ENCODE results near the gene AKAP13.

Gene AKAP13

GRCh38 chr15:85509973-85510372, 129.6 kb downstream of the AKAP13 start:
- H3K27ac ChIP-seq (replicated peaks; ENCODE audit: low read length), result no peak overlapping the region
- no peak overlapping the region for H4K8ac ChIP-seq (ENCODE audit: low read depth, low read length)
- H2BK5ac ChIP-seq (ENCODE audit: low read length), result no peak overlapping the region
- H3K9me3 ChIP-seq (replicated peaks in 1 of 2; ENCODE audit: control insufficient read depth in 2 of 2, insufficient read depth in 1 of 2, low read depth in 1 of 2, low read length in 2 of 2), result no peaks in the 10 kb centered on the region
- no peaks in the 10 kb centered on the region for H3K27me3 ChIP-seq (ENCODE audit: control insufficient read depth in 3 of 3, insufficient read depth in 3 of 3, low read depth in 1 of 3, low read length in 3 of 3)
- no peak overlapping the region for H3K4me2 ChIP-seq (ENCODE audit: insufficient read depth, low read length, poor library complexity, severe bottlenecking)
- no peak overlapping the region for H3K18ac ChIP-seq (ENCODE audit: low read length)
- H3K14ac ChIP-seq (ENCODE audit: low read length), result no peak overlapping the region
- no peaks in the 10 kb centered on the region for H3K36me3 ChIP-seq (replicated peaks in 1 of 2; ENCODE audit: control insufficient read depth in 2 of 2, insufficient read depth in 2 of 2, low read length in 2 of 2)
- no peak overlapping the region for H2AFZ ChIP-seq (ENCODE audit: low read length)
- no peak for DNase-seq (ENCODE audit: low spot score)
- H2AK5ac ChIP-seq (ENCODE audit: low read depth, low read length), result no peak overlapping the region
- WGBS, 2 donors (ENCODE audit: extremely low coverage in 2 of 2, insufficient read length in 2 of 2, insufficient replicate concordance in 1 of 2), result no CpG with 5 or more reads among the region's 3 CpGs
- H2BK12ac ChIP-seq (ENCODE audit: low read length), result no peak overlapping the region
- no peak overlapping the region for H3K23ac ChIP-seq (ENCODE audit: low read depth, low read length, poor library complexity)
- no peaks in the 10 kb centered on the region for H3K79me1 ChIP-seq (ENCODE audit: low read depth, low read length)
- H3K4me3 ChIP-seq (ENCODE audit: low read length in 2 of 2), result no peak overlapping the region
- peaks cover under 1 to 7% of the 10 kb centered on the region in 2 donors for H3K4me1 ChIP-seq (ENCODE audit: control insufficient read depth in 2 of 2, insufficient read depth in 1 of 2, low read depth in 1 of 2, low read length in 2 of 2)
- no peak overlapping the region for H2BK120ac ChIP-seq (ENCODE audit: low read depth, low read length)
- no peak overlapping the region for H3K4ac ChIP-seq (ENCODE audit: low read length)
- no peak overlapping the region for H3K9ac ChIP-seq (ENCODE audit: low read depth, low read length, poor library complexity)
- H2BK15ac ChIP-seq (ENCODE audit: low read length), result no peak overlapping the region
- H4K91ac ChIP-seq (ENCODE audit: low read depth, low read length, poor library complexity), result no peak overlapping the region

GRCh38 chr15:85514413-85514812, 134.0 kb downstream of the AKAP13 start:
- Histone ChIP-seq H3K79me1 (ENCODE audit: low read depth, low read length) (no peaks in the 10 kb centered on the region), H3K4ac (ENCODE audit: low read length) (no peak overlapping the region), H2AFZ (ENCODE audit: low read length) (no peak overlapping the region), H3K4me1 (ENCODE audit: control insufficient read depth in 2 of 2, insufficient read depth in 1 of 2, low read depth in 1 of 2, low read length in 2 of 2) (peaks cover 0 to 9% of the 10 kb centered on the region in 2 donors), H3K4me3 (ENCODE audit: low read length in 2 of 2) (no peak overlapping the region), H4K8ac (ENCODE audit: low read depth, low read length) (no peak overlapping the region), H4K91ac (ENCODE audit: low read depth, low read length, poor library complexity) (no peak overlapping the region), H2BK5ac (ENCODE audit: low read length) (no peak overlapping the region), H2BK12ac (ENCODE audit: low read length) (no peak overlapping the region), H3K27me3 (ENCODE audit: control insufficient read depth in 3 of 3, insufficient read depth in 3 of 3, low read depth in 1 of 3, low read length in 3 of 3) (no peaks in the 10 kb centered on the region), H3K27ac (replicated peaks; ENCODE audit: low read length) (no peak overlapping the region), H2BK15ac (ENCODE audit: low read length) (no peak overlapping the region), H3K9me3 (replicated peaks in 1 of 2; ENCODE audit: control insufficient read depth in 2 of 2, insufficient read depth in 1 of 2, low read depth in 1 of 2, low read length in 2 of 2) (peaks cover 0 to 3% of the 10 kb centered on the region in 2 donors), H3K4me2 (ENCODE audit: insufficient read depth, low read length, poor library complexity, severe bottlenecking) (no peak overlapping the region), H2BK120ac (ENCODE audit: low read depth, low read length) (no peak overlapping the region), H3K23ac (ENCODE audit: low read depth, low read length, poor library complexity) (no peak overlapping the region), H3K14ac (ENCODE audit: low read length) (no peak overlapping the region), H2AK5ac (ENCODE audit: low read depth, low read length) (no peak overlapping the region), H3K18ac (ENCODE audit: low read length) (no peak overlapping the region), H3K36me3 (replicated peaks in 1 of 2; ENCODE audit: control insufficient read depth in 2 of 2, insufficient read depth in 2 of 2, low read length in 2 of 2) (no peaks in the 10 kb centered on the region), H3K9ac (ENCODE audit: low read depth, low read length, poor library complexity) (no peak overlapping the region)
- DNase-seq (ENCODE audit: low spot score), result no peak
- WGBS, 2 donors (ENCODE audit: extremely low coverage in 2 of 2, insufficient read length in 2 of 2, insufficient replicate concordance in 1 of 2), result no CpG with 5 or more reads among the region's 3 CpGs

- Histone ChIP-seq H4K91ac (ENCODE audit: low read depth, low read length, poor library complexity) (no peak overlapping the region), H3K23ac (ENCODE audit: low read depth, low read length, poor library complexity) (no peak overlapping the region), H3K27ac (replicated peaks; ENCODE audit: low read length) (no peak overlapping the region), H3K4me3 (ENCODE audit: low read length in 2 of 2) (no peak overlapping the region), H3K27me3 (ENCODE audit: control insufficient read depth in 3 of 3, insufficient read depth in 3 of 3, low read depth in 1 of 3, low read length in 3 of 3) (no peaks in the 10 kb centered on the region), H2BK12ac (ENCODE audit: low read length) (no peak overlapping the region), H3K14ac (ENCODE audit: low read length) (no peak overlapping the region), H2AK5ac (ENCODE audit: low read depth, low read length) (no peak overlapping the region), H3K18ac (ENCODE audit: low read length) (no peak overlapping the region), H3K9ac (ENCODE audit: low read depth, low read length, poor library complexity) (no peak overlapping the region), H4K8ac (ENCODE audit: low read depth, low read length) (no peak overlapping the region), H2BK15ac (ENCODE audit: low read length) (no peak overlapping the region), H2BK120ac (ENCODE audit: low read depth, low read length) (no peak overlapping the region), H3K4me1 (ENCODE audit: control insufficient read depth in 2 of 2, insufficient read depth in 1 of 2, low read depth in 1 of 2, low read length in 2 of 2) (peaks cover 0 to 4% of the 10 kb centered on the region in 2 donors), H3K9me3 (replicated peaks in 1 of 2; ENCODE audit: control insufficient read depth in 2 of 2, insufficient read depth in 1 of 2, low read depth in 1 of 2, low read length in 2 of 2) (peaks cover 0 to 3% of the 10 kb centered on the region in 2 donors), H3K4ac (ENCODE audit: low read length) (no peak overlapping the region), H2BK5ac (ENCODE audit: low read length) (no peak overlapping the region), H2AFZ (ENCODE audit: low read length) (no peak overlapping the region), H3K79me1 (ENCODE audit: low read depth, low read length) (no peaks in the 10 kb centered on the region), H3K36me3 (replicated peaks in 1 of 2; ENCODE audit: control insufficient read depth in 2 of 2, insufficient read depth in 2 of 2, low read length in 2 of 2) (no peaks in the 10 kb centered on the region), H3K4me2 (ENCODE audit: insufficient read depth, low read length, poor library complexity, severe bottlenecking) (no peak overlapping the region)
- no peak for DNase-seq (ENCODE audit: low spot score)
- no CpG with 5 or more reads among the region's 4 CpGs for WGBS, 2 donors (ENCODE audit: extremely low coverage in 2 of 2, insufficient read length in 2 of 2, insufficient replicate concordance in 1 of 2)
These were observed 134.8 kb downstream of the AKAP13 start for GRCh38 chr15:85515212-85515611.

- WGBS, 2 donors (ENCODE audit: extremely low coverage in 2 of 2, insufficient read length in 2 of 2, insufficient replicate concordance in 1 of 2), result 100% methylated on average over 1 of the region's 1 CpG; no CpG with 5 or more reads in 1 of the 2 donors
These were observed 136.7 kb downstream of the AKAP13 start for GRCh38 chr15:85517086-85517485.

More at GRCh38 chr15:85517086-85517485, 136.7 kb downstream of the AKAP13 start:
- no peak overlapping the region for H3K23ac ChIP-seq (ENCODE audit: low read depth, low read length, poor library complexity)
- H2BK15ac ChIP-seq (ENCODE audit: low read length), result no peak overlapping the region
- no peak overlapping the region for H4K8ac ChIP-seq (ENCODE audit: low read depth, low read length)
- no peak overlapping the region for H2BK120ac ChIP-seq (ENCODE audit: low read depth, low read length)
- H2AFZ ChIP-seq (ENCODE audit: low read length), result no peak overlapping the region
- H3K18ac ChIP-seq (ENCODE audit: low read length), result no peak overlapping the region
- no peak overlapping the region for H3K4me3 ChIP-seq (ENCODE audit: low read length in 2 of 2)
- no peak overlapping the region for H3K9ac ChIP-seq (ENCODE audit: low read depth, low read length, poor library complexity)
- H3K4me2 ChIP-seq (ENCODE audit: insufficient read depth, low read length, poor library complexity, severe bottlenecking), result no peak overlapping the region
- no peak overlapping the region for H3K4ac ChIP-seq (ENCODE audit: low read length)
- peaks cover 0 to 3% of the 10 kb centered on the region in 2 donors for H3K9me3 ChIP-seq (replicated peaks in 1 of 2; ENCODE audit: control insufficient read depth in 2 of 2, insufficient read depth in 1 of 2, low read depth in 1 of 2, low read length in 2 of 2)
- no peak overlapping the region for H3K14ac ChIP-seq (ENCODE audit: low read length)
- peaks cover 0 to 4% of the 10 kb centered on the region in 2 donors for H3K4me1 ChIP-seq (ENCODE audit: control insufficient read depth in 2 of 2, insufficient read depth in 1 of 2, low read depth in 1 of 2, low read length in 2 of 2)
- H3K79me1 ChIP-seq (ENCODE audit: low read depth, low read length), result no peaks in the 10 kb centered on the region
- no peak for DNase-seq (ENCODE audit: low spot score)
- peaks cover 0 to 10% of the 10 kb centered on the region in 2 donors for H3K36me3 ChIP-seq (replicated peaks in 1 of 2; ENCODE audit: control insufficient read depth in 2 of 2, insufficient read depth in 2 of 2, low read length in 2 of 2)
- no peak overlapping the region for H3K27ac ChIP-seq (replicated peaks; ENCODE audit: low read length)
- no peaks in the 10 kb centered on the region for H3K27me3 ChIP-seq (ENCODE audit: control insufficient read depth in 3 of 3, insufficient read depth in 3 of 3, low read depth in 1 of 3, low read length in 3 of 3)
- no peak overlapping the region for H4K91ac ChIP-seq (ENCODE audit: low read depth, low read length, poor library complexity)
- H2AK5ac ChIP-seq (ENCODE audit: low read depth, low read length), result no peak overlapping the region
- H2BK5ac ChIP-seq (ENCODE audit: low read length), result no peak overlapping the region
- no peak overlapping the region for H2BK12ac ChIP-seq (ENCODE audit: low read length)

Measured in neuronal stem cell (in vitro differentiated cells).